Effector CD4-positive, alpha-beta T cell (primary cell): Measurements from ENCODE around the gene C4A.
"Not testable (repeated sequence)": the region's sequence is repeated elsewhere in the genome, so short reads cannot be mapped to it uniquely, and the experiment has no call there.

Source experiments
- DNase-seq: peaks from one replicate; pipeline ENCODE4 v3.0.0-alpha.2; 2020

C4A gene

DNA sequence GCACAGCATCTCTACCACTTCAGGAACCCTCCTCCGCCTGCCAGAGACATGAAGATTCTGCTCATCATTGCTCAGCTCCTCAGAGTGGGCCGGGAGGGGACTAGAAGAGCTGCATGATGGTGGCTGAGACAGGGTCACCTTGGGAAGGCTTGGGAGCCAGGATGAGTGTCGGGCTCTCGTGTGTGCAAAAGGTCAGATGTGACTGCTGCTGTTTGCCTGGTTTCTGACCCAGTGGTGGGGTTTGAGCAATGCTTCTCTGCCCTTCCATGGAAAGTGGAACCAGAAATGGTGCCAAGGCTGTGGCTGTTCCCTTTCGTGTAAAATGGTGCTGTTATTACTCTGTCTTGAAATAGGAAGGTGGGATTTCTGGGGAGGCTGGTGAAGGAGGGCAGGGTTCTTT, 859 bp upstream of the C4A start:
- not testable (repeated sequence) for DNase-seq

DNA sequence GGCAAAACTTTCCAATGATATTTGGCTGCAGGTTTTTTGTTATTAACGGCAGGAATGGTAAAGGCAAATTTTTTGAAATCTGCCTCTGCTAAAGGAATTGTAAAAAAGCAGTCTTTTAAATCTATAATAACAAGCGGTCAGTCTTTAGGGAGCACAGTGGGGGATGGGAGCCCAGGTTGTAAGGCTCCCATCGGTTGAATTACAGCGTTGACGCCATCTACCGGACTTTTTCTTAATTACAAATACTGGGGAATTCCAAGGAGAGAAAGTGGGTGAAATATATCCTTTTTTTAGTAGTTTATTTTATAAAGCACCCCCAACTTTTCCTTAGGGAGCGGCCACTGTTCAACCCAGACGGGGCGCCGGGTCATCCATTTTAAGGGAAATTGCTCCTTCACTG, 7.5 kb downstream of the C4A start:
- not testable (repeated sequence) for DNase-seq

DNA sequence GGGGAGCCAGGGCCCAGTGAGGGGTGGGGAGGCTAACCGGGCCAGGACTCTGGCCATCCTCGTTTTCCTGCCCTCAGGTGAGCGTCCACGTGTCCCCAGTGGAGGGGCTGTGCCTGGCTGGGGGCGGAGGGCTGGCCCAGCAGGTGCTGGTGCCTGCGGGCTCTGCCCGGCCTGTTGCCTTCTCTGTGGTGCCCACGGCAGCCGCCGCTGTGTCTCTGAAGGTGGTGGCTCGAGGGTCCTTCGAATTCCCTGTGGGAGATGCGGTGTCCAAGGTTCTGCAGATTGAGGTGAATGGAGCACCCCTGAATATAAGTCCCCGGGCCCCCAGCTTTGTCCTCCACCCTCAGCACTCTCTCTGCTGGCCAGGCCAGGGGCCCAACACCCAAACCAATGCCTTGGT, 12.6 kb downstream of the C4A start:
- not testable (repeated sequence) for DNase-seq

DNA sequence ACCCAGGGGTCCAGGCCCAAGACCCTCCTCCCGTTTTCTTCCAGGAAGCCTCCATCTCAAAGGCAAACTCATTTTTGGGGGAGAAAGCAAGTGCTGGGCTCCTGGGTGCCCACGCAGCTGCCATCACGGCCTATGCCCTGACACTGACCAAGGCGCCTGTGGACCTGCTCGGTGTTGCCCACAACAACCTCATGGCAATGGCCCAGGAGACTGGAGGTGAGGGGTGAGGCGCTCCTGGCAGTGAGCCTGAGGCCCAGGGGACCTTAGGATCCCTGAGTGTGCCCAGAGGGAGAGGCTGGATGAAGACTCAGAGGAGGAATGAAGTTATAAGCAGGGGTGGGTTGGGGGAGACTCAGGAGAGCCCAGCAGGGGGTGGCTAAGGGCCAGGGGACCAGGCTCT, 14.5 kb downstream of the C4A start:
- not testable (repeated sequence) for DNase-seq

DNA sequence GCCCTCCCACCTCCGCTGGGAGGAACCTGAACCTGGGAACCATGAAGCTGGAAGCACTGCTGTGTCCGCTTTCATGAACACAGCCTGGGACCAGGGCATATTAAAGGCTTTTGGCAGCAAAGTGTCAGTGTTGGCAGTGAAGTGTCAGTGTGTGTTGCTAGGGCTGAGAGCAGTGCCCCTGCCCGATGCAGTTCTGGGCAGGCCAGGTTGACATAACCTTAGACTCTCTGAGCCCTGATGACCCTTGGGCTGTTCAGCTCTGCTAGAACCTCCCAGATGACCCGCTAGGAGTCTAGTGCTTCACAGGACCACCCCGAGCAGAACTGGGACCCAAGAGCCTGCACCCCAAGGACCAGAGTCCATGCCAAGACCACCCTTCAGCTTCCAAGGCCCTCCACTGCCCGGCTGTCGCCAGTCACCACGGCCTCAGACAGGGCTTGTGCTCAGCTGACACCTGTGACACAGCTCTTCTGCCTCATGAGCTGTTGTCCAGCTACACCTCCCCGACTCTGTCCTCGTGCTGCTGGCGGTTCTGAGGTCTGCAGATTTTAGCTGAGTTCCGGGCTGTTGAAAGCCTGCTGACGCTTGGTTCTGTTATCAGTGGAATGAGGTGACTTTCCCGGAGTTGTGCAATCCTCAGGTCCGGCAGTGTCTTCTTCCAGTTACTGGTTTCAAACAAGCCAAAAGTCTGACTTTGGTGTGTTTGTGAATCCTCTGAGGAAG, 20.9 kb downstream of the C4A start:
- DNase-seq, result not testable (repeated sequence)

DNA sequence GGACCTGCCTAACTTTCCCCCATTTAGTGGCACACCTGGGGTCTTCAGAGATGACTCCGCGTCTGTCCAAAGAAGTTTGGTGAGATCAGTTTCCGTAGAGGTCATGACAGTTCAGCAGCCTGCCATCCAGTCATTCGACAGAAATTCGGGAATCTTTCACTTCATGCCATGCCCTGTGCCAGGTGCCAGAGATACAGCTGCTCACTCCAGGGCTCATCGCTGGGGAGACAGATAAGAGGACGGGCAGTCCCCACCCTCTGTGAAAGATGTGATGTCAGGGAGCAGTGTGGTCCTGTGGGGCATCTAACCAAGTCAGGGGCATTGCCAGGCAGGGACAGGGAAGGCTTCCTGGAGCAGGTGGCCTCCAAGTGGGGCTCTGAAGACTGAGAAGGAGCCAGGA, 21.4 kb downstream of the C4A start:
- DNase-seq, result not testable (repeated sequence)

DNA sequence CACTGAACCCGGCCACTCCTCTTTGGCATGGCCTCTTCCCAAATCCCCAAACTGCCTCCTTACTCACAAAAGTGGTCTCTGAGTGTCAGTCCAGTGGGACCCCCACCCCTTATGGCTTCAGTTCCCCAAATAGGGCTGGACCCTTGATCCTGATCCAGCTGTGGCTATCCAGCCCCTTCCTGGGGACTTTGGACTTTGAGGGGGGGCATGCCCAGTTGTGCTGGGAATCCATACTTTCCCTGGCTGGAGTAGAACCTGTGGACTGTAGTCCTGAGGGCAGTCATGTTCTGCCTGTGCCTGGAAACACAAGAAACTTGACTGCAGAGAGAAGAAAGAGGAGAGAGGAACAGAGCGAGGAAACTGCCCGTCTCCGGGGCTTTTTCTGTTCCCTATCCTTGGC, 22.5 kb downstream of the C4A start:
- DNase-seq, result not testable (repeated sequence)

DNA sequence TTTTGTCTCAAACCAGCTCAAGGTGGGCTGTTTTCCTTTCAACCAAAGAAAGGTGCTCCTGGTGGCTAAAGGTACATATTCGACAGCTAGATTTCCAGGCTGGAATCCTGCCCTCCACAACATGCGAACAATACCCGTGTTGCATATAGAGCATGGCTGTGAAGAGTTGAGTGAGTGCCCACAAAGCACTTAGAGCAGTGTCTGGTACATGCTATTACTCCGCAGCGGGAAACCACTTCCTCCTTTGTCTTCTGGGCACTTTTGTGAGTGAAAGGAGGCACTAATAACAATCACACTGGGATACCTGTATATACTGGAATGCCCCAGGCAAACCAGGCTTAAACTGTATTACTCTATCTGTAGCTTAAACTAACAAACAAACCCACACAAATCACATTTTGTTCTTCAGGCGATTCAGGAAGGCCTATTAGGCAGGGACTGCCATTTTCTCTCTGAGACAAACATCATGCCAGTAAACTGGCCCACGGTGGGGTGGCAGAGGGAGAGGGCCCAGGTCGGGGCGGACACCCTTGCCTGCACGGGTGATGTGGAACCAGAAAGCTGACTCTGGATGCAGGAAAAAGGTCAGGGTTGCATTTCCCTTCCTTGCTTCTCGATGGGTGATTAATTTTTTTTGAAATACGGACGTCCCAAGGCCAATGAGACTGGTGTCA, 23.1 kb downstream of the C4A start:
- DNase-seq, result not testable (repeated sequence)

DNA sequence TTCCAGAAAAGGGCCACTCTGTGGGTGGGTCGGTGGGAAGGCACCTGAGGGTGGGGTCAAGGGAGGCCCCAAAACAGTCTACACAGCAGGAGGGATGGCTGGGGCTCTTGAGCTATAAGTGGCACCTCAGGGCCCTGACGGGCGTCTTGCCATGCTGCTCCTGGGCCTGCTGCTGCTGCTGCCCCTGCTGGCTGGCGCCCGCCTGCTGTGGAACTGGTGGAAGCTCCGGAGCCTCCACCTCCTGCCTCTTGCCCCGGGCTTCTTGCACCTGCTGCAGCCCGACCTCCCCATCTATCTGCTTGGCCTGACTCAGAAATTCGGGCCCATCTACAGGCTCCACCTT, 23.7 kb downstream of the C4A start:
- DNase-seq, result not testable (repeated sequence)

DNA sequence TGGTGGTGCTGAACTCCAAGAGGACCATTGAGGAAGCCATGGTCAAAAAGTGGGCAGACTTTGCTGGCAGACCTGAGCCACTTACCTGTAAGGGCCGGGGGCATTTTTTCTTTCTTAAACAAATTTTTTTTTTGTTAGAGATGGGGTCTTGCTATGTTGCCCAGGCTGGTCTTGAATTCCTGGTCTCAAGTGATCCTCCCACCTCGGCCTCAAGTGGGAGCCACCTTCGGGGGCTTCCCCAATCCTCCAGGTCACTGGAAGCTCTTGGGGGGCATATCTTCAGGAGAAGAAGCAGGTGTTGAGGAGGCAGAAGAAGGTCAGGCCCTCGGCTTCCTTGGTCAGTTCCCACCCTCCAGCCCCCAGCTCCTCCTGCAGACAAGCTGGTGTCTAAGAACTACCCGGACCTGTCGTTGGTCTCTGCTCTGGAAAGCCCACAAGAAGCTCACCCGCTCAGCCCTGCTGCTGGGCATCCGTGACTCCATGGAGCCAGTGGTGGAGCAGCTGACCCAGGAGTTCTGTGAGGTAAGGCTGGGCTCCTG, 24.2 kb downstream of the C4A start:
- DNase-seq, result not testable (repeated sequence)

DNA sequence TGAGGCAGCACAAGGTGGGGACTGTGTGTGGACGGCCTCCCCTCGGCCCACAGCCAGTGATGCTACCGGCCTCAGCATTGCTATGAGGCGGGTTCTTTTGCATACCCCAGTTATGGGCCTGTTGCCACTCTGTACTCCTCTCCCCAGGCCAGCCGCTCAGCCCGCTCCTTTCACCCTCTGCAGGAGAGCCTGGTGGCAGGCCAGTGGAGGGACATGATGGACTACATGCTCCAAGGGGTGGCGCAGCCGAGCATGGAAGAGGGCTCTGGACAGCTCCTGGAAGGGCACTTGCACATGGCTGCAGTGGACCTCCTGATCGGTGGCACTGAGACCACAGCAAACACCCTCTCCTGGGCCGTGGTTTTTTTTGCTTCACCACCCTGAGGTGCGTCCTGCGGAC, 25.2 kb downstream of the C4A start:
- DNase-seq, result not testable (repeated sequence)

DNA sequence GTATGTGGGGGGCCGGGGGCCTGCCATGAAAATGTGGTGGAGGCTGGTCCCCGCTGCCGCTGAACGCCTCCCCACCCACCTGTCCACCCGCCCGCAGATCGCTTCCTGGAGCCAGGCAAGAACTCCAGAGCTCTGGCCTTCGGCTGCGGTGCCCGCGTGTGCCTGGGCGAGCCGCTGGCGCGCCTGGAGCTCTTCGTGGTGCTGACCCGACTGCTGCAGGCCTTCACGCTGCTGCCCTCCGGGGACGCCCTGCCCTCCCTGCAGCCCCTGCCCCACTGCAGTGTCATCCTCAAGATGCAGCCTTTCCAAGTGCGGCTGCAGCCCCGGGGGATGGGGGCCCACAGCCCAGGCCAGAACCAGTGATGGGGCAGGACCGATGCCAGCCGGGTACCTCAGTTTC, 26.2 kb downstream of the C4A start:
- DNase-seq, result not testable (repeated sequence)

DNA sequence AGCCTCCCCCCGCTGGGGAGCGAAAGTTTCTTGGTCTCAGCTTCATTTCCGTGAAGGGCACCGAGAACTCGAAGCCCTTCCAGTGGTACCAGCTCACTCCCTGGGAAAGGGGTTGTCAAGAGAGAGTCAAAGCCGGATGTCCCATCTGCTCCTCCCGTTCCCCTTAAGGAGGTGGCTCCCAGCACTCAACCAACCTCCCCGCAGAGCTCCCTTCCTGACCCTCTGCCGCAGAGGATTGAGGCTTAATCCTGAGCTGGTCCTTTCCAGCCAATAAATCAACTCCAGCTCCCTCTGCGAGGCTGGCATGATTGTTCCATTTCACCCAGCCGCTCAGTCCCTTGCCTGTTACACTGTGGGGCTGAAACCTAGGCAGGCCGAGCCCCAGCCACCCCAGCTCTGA, 26.8 kb downstream of the C4A start:
- DNase-seq, result not testable (repeated sequence)

DNA sequence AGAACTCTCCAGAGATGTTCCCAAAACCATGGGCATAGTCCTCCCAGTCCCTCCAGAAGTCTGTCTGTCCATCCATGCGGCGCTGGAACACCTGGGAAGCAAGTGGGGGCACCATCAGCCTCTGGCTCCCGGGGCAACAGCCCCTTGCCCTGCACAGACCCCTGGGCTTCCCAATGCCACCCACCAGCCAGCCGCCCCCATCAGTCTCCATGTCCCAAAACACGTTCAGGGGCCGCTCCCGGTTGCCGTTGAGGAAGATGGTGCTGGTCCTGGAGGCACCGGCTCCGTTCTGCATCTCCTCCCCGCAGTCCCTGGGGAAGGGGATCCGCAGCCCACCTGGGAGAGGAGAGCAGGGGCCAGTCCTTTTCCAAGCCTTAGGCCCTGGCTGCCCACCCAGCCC, 27.7 kb downstream of the C4A start:
- not testable (repeated sequence) for DNase-seq

DNA sequence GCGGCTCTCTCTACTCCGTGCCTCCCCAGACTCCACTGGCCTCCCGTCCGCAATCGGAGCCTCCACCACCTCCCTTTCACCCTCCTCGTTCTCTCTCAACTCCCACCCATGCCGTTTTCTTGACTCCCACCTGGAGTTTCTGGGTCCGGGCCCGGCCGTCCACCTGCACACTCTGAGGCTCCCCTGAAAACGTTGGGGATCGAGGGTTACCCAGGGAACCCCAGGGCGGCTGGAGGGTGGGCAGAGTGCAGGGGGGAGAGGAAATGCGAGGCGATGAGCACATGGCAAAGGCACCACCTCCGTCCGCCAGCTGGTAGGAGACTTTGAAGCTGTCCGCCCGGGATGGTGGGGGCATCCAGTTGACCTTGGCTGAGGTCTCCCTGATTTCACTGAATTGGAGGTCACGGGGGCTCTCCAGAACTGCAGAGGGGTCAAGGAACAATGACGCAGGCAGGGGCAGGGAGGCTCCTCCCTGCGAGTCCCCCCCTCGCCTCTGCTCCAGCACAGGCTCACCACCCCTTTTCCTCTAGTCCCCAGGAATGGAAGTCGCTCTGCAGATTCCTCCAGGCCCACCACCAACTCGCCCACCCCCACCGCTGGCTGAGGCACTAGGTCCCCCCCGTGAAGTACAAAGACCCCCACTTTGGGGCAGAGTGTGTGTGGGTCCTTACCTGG, 29.1 kb downstream of the C4A start:
- not testable (repeated sequence) for DNase-seq

DNA sequence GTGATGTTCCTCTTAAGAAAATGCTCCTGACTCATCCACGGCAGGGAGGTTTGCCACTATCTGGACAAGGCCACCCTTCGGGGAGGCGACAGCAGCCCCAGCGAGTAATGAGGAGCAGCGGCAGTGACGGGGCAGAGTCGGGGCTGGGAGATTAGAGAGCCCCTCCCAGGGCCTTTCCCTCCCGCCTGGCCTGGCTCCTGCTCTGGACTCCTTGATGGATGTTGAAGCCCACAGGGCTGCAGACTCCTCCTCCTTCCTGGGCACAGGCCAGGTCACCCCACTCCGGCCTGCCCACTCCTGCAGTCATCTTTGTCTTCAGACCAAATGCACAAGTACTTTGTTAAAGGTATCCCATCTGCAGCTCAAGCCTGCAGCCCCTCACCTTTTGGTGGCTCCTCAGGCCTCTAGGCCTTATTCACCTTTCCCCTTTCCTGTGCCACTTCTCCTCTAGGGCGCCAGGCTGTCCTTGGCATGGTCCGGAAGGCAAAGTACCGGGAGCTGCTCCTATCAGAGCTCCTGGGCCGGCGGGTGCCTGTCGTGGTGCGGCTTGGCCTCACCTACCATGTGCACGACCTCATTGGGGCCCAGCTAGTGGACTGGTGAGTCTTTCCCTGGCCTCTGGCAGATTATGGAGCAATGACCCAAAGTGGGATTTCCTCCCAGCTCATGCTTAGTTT, 31.2 kb downstream of the C4A start:
- DNase-seq, result not testable (repeated sequence)

DNA sequence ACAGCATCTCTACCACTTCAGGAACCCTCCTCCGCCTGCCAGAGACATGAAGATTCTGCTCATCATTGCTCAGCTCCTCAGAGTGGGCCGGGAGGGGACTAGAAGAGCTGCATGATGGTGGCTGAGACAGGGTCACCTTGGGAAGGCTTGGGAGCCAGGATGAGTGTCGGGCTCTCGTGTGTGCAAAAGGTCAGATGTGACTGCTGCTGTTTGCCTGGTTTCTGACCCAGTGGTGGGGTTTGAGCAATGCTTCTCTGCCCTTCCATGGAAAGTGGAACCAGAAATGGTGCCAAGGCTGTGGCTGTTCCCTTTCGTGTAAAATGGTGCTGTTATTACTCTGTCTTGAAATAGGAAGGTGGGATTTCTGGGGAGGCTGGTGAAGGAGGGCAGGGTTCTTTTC, 31.9 kb downstream of the C4A start:
- not testable (repeated sequence) for DNase-seq

DNA sequence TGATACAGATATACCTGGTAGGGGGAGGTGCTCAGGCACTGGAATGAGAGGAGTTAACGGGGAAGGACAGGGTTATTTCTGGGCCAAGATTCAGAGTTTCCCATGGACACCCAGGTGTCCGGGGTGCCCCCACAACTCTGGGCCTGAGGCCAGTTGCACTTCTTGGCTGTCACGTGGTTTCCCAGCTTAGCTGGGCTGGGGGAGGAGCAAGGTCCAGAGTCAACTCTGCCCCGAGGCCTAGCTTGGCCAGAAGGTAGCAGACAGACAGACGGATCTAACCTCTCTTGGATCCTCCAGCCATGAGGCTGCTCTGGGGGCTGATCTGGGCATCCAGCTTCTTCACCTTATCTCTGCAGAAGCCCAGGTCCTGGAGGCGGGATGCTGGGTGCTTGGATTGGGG, 32.7 kb downstream of the C4A start, which contains the start of gene C4B:
TSS of gene C4B (plus strand) at position 249 of the 400 bp plus-strand sequence. CDS start at position 300, 51 bp downstream.
- DNase-seq, result not testable (repeated sequence)

DNA sequence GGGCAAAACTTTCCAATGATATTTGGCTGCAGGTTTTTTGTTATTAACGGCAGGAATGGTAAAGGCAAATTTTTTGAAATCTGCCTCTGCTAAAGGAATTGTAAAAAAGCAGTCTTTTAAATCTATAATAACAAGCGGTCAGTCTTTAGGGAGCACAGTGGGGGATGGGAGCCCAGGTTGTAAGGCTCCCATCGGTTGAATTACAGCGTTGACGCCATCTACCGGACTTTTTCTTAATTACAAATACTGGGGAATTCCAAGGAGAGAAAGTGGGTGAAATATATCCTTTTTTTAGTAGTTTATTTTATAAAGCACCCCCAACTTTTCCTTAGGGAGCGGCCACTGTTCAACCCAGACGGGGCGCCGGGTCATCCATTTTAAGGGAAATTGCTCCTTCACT, 40.2 kb downstream of the C4A start:
- DNase-seq, result not testable (repeated sequence)

DNA sequence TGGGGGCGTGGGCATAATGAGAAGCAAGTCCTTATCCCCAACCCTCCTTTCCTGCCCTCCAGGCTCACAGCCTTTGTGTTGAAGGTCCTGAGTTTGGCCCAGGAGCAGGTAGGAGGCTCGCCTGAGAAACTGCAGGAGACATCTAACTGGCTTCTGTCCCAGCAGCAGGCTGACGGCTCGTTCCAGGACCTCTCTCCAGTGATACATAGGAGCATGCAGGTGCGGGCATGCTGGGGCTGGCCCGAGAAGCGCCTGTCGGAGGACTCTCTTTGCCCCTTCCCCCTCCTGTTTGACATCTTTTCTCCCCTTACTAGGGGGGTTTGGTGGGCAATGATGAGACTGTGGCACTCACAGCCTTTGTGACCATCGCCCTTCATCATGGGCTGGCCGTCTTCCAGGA, 46.8 kb downstream of the C4A start:
- DNase-seq, result not testable (repeated sequence)

DNA sequence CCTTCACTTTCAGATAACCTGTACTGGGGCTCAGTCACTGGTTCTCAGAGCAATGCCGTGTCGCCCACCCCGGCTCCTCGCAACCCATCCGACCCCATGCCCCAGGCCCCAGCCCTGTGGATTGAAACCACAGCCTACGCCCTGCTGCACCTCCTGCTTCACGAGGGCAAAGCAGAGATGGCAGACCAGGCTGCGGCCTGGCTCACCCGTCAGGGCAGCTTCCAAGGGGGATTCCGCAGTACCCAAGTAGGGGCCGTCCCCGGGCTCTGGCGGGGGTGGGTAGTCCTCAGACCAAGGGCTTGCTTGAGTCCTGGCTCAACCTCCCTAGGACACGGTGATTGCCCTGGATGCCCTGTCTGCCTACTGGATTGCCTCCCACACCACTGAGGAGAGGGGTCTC, 47.7 kb downstream of the C4A start:
- DNase-seq, result not testable (repeated sequence)

DNA sequence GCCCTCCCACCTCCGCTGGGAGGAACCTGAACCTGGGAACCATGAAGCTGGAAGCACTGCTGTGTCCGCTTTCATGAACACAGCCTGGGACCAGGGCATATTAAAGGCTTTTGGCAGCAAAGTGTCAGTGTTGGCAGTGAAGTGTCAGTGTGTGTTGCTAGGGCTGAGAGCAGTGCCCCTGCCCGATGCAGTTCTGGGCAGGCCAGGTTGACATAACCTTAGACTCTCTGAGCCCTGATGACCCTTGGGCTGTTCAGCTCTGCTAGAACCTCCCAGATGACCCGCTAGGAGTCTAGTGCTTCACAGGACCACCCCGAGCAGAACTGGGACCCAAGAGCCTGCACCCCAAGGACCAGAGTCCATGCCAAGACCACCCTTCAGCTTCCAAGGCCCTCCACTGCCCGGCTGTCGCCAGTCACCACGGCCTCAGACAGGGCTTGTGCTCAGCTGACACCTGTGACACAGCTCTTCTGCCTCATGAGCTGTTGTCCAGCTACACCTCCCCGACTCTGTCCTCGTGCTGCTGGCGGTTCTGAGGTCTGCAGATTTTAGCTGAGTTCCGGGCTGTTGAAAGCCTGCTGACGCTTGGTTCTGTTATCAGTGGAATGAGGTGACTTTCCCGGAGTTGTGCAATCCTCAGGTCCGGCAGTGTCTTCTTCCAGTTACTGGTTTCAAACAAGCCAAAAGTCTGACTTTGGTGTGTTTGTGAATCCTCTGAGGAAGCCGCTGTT, 53.6 kb downstream of the C4A start:
- not testable (repeated sequence) for DNase-seq
